Right lung (tissue), 5 donors: Measurements from ENCODE around the gene UBE2F. TPM values are rescaled to one million over a fixed set of nuclear protein-coding genes. Genes with fewer than 3 reads are reported as not detected.
"Not testable (repeated sequence)": the region's sequence is repeated elsewhere in the genome, so short reads cannot be mapped to it uniquely, and the experiment has no call there.

ENCODE experiments used
- DNase-seq, 2 donors: peaks; one replicate each; pipeline ENCODE4 v3.0.0-alpha.2; 2013
- polyA plus RNA-seq, 5 donors: library from polyadenylated mRNA; unstranded; fragments of 120-200 nt; gene quantifications; one replicate each; pipeline versions ENCODE4 v1.2.1 to v1.2.3, GENCODE V29; 2013; ENCODE audit warnings: inconsistent platforms in 1 of 5, low replicate concordance in 1 of 5; ENCODE audit not compliant: insufficient read length in 5 of 5, insufficient read depth in 1 of 5

Gene UBE2F
- polyA plus RNA-seq, 5 donors = 33.3 to 39.7 (median 37.4) TPM

GRCh38 chr2:237942513-237942899, 24.3 kb upstream of the UBE2F start:
- no peak for DNase-seq

- DNase-seq = no peak
These were observed 23.3 kb upstream of the UBE2F start for GRCh38 chr2:237943395-237944094.

GRCh38 chr2:237944302-237944701, 22.5 kb upstream of the UBE2F start:
- DNase-seq = no peak

GRCh38 chr2:237946423-237946822, 20.4 kb upstream of the UBE2F start:
- no peak for DNase-seq

GRCh38 chr2:237951354-237951753, 15.5 kb upstream of the UBE2F start:
- DNase-seq = not testable (repeated sequence)

GRCh38 chr2:237951878-237952277, 14.9 kb upstream of the UBE2F start:
- no peak for DNase-seq

- DNase-seq = no peak
These were observed 14.0 kb upstream of the UBE2F start for GRCh38 chr2:237952851-237953250.

- DNase-seq = no peak
These were observed 11.0 kb upstream of the UBE2F start for GRCh38 chr2:237955640-237956401.

GRCh38 chr2:237956402-237956736, 10.4 kb upstream of the UBE2F start:
- DNase-seq = no peak

GRCh38 chr2:237961637-237962036, 5.2 kb upstream of the UBE2F start:
- no peak for DNase-seq

GRCh38 chr2:237962432-237963084, 4.3 kb upstream of the UBE2F start:
- no peak for DNase-seq

- DNase-seq = not testable (repeated sequence)
These were observed 3.3 kb upstream of the UBE2F start for GRCh38 chr2:237963490-237963991.

GRCh38 chr2:237964194-237964577, 2.6 kb upstream of the UBE2F start:
- DNase-seq = no peak

- DNase-seq = no peak
These were observed 2.0 kb upstream of the UBE2F start for GRCh38 chr2:237964578-237965404.

GRCh38 chr2:237965844-237966243, 970 bp upstream of the UBE2F start:
- not testable (repeated sequence) for DNase-seq

- DNase-seq = no peak
These were observed 607 bp upstream of the UBE2F start for GRCh38 chr2:237966250-237966564.

GRCh38 chr2:237967463-237967951, 693 bp downstream of the UBE2F start:
- DNase-seq = peak in 1 of 2 donors; percentile 10

- peak in 1 of 2 donors; percentile 24 for DNase-seq
These were observed 1.4 kb downstream of the UBE2F start for GRCh38 chr2:237968048-237968862.

- DNase-seq = no peak
These were observed 4.8 kb downstream of the UBE2F start for GRCh38 chr2:237971661-237972060.

GRCh38 chr2:237972211-237972610, 5.4 kb downstream of the UBE2F start:
- no peak for DNase-seq

GRCh38 chr2:237972936-237973335, 6.1 kb downstream of the UBE2F start:
- DNase-seq = no peak
